HepG2 (cell line): ENCODE results near the gene RBBP8NL. TPM values are rescaled to one million over a fixed set of nuclear protein-coding genes. Genes with fewer than 3 reads are reported as not detected.

Experiments used
- AHDC1 ChIP-seq: sonication (generic); formaldehyde crosslinking; IDR thresholded peaks from 2 replicates; pipeline ENCODE4 v1.5.1; 2020; ENCODE audit warnings: mild to moderate bottlenecking, missing genetic modification reagents, borderline replicate concordance
- CBFB ChIP-seq: sonication (generic); formaldehyde crosslinking; IDR thresholded peaks from 2 replicates; pipeline ENCODE4 v1.4.0; 2020; ENCODE audit warnings: missing genetic modification reagents
- CBX5 ChIP-seq: sonication (generic); formaldehyde crosslinking; IDR thresholded peaks from 2 replicates; pipeline ENCODE4 v1.4.0; 2020; ENCODE audit warnings: missing genetic modification reagents, borderline replicate concordance
- CHD2 ChIP-seq: IDR thresholded peaks from 2 replicates; pipeline ENCODE4 v1.6.1; 2011; ENCODE audit warnings: low read depth, low read length, improper control_type of control experiment
- FOXA1 ChIP-seq, 2 experiments: fragments of 450-650 bp in 1 of 2; sonication (generic) in 1 of 2; formaldehyde crosslinking in 1 of 2; IDR thresholded peaks; 2 replicates each; pipeline versions ENCODE4 v1.4.0 to v1.6.1; 2016 to 2020; ENCODE audit warnings: missing genetic modification reagents in 1 of 2
- MAFG ChIP-seq: sonication (generic); formaldehyde crosslinking; IDR thresholded peaks from 2 replicates; pipeline ENCODE4 v1.5.1; 2020; ENCODE audit warnings: mild to moderate bottlenecking, missing genetic modification reagents
- MTF1 ChIP-seq: sonication (generic); formaldehyde crosslinking; IDR thresholded peaks from 2 replicates; pipeline ENCODE4 v1.5.0; 2020; ENCODE audit warnings: missing genetic modification reagents
- NFYC ChIP-seq: IDR thresholded peaks from 2 replicates; pipeline ENCODE4 v1.6.1; 2016; ENCODE audit warnings: missing genetic modification reagents, missing compliant biosample characterization
- RFX3 ChIP-seq: IDR thresholded peaks from 2 replicates; pipeline ENCODE4 v1.6.1; 2016; ENCODE audit warnings: missing biosample characterization, missing genetic modification reagents
- TBP ChIP-seq: sonication (generic); formaldehyde crosslinking; IDR thresholded peaks from 2 replicates; pipeline ENCODE4 v1.5.0; 2020; ENCODE audit warnings: missing genetic modification reagents
- ZNF256 ChIP-seq: sonication (generic); formaldehyde crosslinking; conservative IDR thresholded peaks from 2 replicates; pipeline ENCODE4 v1.4.0; 2020; ENCODE audit warnings: missing genetic modification reagents
- ZNF343 ChIP-seq: sonication (generic); formaldehyde crosslinking; IDR thresholded peaks from 2 replicates; pipeline ENCODE4 v1.4.0; 2020; ENCODE audit warnings: mild to moderate bottlenecking, missing genetic modification reagents
- ZNF552 ChIP-seq: sonication (generic); formaldehyde crosslinking; IDR thresholded peaks from 2 replicates; pipeline ENCODE4 v1.9.0; 2022; ENCODE audit warnings: missing genetic modification reagents, mild to moderate bottlenecking, borderline replicate concordance
- ZNF574 ChIP-seq: sonication (generic); formaldehyde crosslinking; IDR thresholded peaks from 2 replicates; pipeline ENCODE4 v1.4.0; 2020; ENCODE audit warnings: missing genetic modification reagents
- ZNF614 ChIP-seq: IDR thresholded peaks from 2 replicates; pipeline ENCODE4 v1.6.1; 2018; ENCODE audit warnings: missing biosample characterization, missing genetic modification reagents, inconsistent platforms, borderline replicate concordance
- ZNF7 ChIP-seq: IDR thresholded peaks from 2 replicates; pipeline ENCODE4 v1.6.1; 2016; ENCODE audit warnings: missing biosample characterization, missing genetic modification reagents
- polyA plus RNA-seq, 8 experiments: library from polyadenylated mRNA; depleted of rRNA in 3 of 8; stranded (reverse) in 7 of 8; unstranded in 1 of 8; fragments of >200 nt; fragmentation: Illumina TruSeq in 4 of 8; extraction: Trizol in 4 of 8; gene quantifications; 2 replicates each; pipeline versions ENCODE4 v1.2.1 to v1.2.3, GENCODE V29; 2011 to 2016; ENCODE audit warnings: low read depth in 4 of 8, missing spikeins in 1 of 8, mixed read lengths in 1 of 8; ENCODE audit not compliant: insufficient read depth in 1 of 8
- total RNA-seq, 5 experiments: library from RNA; depleted of rRNA; stranded (reverse); fragments of >200 nt; fragmentation: Illumina TruSeq; extraction: Trizol; gene quantifications; 2 replicates each; pipeline ENCODE4 v1.2.3, GENCODE V29; 2016; ENCODE audit warnings: low read depth in 1 of 5
- TF ChIP-seq, protein P1 (sequence below): sonication (generic); formaldehyde crosslinking; IDR thresholded peaks from 2 replicates; pipeline ENCODE4 v1.5.1; 2020; ENCODE audit warnings: missing genetic modification reagents, mild to moderate bottlenecking, borderline replicate concordance
- TF ChIP-seq, protein P2 (sequence below): sonication (generic); formaldehyde crosslinking; IDR thresholded peaks from 2 replicates; pipeline ENCODE4 v1.5.0; 2020; ENCODE audit warnings: mild to moderate bottlenecking, missing genetic modification reagents

RBBP8NL gene
- total and polyA plus RNA-seq, 2 of the 13 experiments (the other 11 are each of a cell fraction or from before 2014, with no cell fraction given): 0.69 to 0.86 TPM

- TF ChIP-seq CBX5 (CRISPR knock-in tag): no peak
- TF ChIP-seq ZNF574 (CRISPR knock-in tag): no peak; the same call in none of the 2 replicates
- no peak for TF ChIP-seq CHD2
- no peak for TF ChIP-seq MAFG (CRISPR knock-in tag)
- TF ChIP-seq ZNF256 (CRISPR knock-in tag): no peak
- TF ChIP-seq ZNF343 (CRISPR knock-in tag): no peak
- TF ChIP-seq ZNF552 (CRISPR knock-in tag): no peak
- TF ChIP-seq FOXA1 (IDR thresholded peaks at IDR 0.05): no peak
- TF ChIP-seq FOXA1 (CRISPR knock-in tag; IDR thresholded peaks at IDR 0.05): no peak
- no peak for TF ChIP-seq AHDC1
- TF ChIP-seq, protein P1, sequence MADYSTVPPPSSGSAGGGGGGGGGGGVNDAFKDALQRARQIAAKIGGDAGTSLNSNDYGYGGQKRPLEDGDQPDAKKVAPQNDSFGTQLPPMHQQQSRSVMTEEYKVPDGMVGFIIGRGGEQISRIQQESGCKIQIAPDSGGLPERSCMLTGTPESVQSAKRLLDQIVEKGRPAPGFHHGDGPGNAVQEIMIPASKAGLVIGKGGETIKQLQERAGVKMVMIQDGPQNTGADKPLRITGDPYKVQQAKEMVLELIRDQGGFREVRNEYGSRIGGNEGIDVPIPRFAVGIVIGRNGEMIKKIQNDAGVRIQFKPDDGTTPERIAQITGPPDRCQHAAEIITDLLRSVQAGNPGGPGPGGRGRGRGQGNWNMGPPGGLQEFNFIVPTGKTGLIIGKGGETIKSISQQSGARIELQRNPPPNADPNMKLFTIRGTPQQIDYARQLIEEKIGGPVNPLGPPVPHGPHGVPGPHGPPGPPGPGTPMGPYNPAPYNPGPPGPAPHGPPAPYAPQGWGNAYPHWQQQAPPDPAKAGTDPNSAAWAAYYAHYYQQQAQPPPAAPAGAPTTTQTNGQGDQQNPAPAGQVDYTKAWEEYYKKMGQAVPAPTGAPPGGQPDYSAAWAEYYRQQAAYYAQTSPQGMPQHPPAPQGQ (CRISPR knock-in tag): no peak
- no peak for TF ChIP-seq NFYC (CRISPR knock-in tag)
- no peak for TF ChIP-seq TBP
- no peak for TF ChIP-seq ZNF7 (CRISPR knock-in tag)
- no peak for TF ChIP-seq RFX3 (CRISPR knock-in tag)
- TF ChIP-seq, protein P2, sequence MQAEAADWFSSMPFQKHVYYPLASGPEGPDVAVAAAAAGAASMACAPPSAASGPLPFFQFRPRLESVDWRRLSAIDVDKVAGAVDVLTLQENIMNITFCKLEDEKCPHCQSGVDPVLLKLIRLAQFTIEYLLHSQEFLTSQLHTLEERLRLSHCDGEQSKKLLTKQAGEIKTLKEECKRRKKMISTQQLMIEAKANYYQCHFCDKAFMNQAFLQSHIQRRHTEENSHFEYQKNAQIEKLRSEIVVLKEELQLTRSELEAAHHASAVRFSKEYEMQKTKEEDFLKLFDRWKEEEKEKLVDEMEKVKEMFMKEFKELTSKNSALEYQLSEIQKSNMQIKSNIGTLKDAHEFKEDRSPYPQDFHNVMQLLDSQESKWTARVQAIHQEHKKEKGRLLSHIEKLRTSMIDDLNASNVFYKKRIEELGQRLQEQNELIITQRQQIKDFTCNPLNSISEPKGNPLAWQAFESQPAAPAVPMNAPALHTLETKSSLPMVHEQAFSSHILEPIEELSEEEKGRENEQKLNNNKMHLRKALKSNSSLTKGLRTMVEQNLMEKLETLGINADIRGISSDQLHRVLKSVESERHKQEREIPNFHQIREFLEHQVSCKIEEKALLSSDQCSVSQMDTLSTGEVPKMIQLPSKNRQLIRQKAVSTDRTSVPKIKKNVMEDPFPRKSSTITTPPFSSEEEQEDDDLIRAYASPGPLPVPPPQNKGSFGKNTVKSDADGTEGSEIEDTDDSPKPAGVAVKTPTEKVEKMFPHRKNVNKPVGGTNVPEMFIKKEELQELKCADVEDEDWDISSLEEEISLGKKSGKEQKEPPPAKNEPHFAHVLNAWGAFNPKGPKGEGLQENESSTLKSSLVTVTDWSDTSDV (CRISPR knock-in tag): no peak; the same call in 1 of the 2 replicates
- TF ChIP-seq MTF1: no peak
- TF ChIP-seq ZNF614 (CRISPR knock-in tag): no peak
- no peak; the same call in none of the 2 replicates for TF ChIP-seq CBFB (CRISPR knock-in tag)
Measured at GRCh38 chr20:62367136-62367632, 60.2 kb downstream of the RBBP8NL start, which contains the start of gene LAMA5 (continued).
